Measurements from ENCODE around the gene GMDS. TPM values are rescaled to one million over a fixed set of nuclear protein-coding genes. Genes with fewer than 3 reads are reported as not detected.

The GMDS gene
- total and polyA plus RNA-seq, 2 of the 4 experiments (the other 2 are of a cell fraction) = 7.3 to 21.9 TPM

DNA sequence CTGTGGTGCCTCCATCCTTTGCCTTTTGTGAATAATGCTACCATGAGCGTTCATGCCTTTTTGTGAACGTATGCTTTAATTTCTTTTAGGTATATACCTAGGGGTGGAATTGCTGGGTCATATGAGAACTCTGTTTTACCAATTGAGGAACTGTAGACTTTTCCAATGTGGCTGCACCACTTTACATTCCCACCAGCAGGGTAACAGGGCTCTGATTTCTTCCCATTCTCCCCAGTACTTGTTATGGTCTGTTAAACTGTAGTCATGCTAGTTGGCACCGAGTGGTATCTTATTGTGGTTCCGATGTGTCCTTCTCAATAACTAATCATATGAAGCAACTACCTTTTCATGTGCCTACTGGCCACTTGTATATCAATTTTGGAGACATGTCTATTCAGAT, 312.1 kb downstream of the GMDS start:
- Histone ChIP-seq H3K23ac (ENCODE audit: low read depth, low read length) (no peak overlapping the region), H3K4ac (ENCODE audit: low read depth, low read length) (no peak overlapping the region), H4K8ac (ENCODE audit: low read depth in 2 of 2, low read length in 2 of 2) (no peak overlapping the region), H3K4me3 (ENCODE audit: insufficient read depth, low read depth, low read length) (no peak overlapping the region), H3K9ac (ENCODE audit: low read depth, low read length) (no peak overlapping the region), H3K9me1 (ENCODE audit: insufficient read depth, low read length) (peaks cover 3% of the 10 kb centered on the region; the same call in 1 of the 2 replicates), H2BK120ac (ENCODE audit: low read depth, low read length) (no peak overlapping the region), H3K9me3 (ENCODE audit: control insufficient read depth, insufficient read depth, low read length) (no peaks in the 10 kb centered on the region), H3K79me1 (ENCODE audit: low read depth in 1 of 2, low read length in 2 of 2) (no peaks in the 10 kb centered on the region), H3K4me1 (ENCODE audit: control insufficient read depth, insufficient read depth, low read length) (peaks cover 10% of the 10 kb centered on the region; the same call in 1 of the 2 replicates), H2AK5ac (ENCODE audit: low read depth, low read length) (no peak overlapping the region), H3K4me2 (ENCODE audit: low read depth, low read length) (no peak overlapping the region), H3K36me3 (ENCODE audit: control insufficient read depth, insufficient read depth, low read length) (peaks cover 3% of the 10 kb centered on the region; the same call in 1 of the 2 replicates), H4K5ac (ENCODE audit: low read depth, low read length) (no peak overlapping the region), H3K56ac (ENCODE audit: extremely low read depth, insufficient read depth, low read length) (no peak overlapping the region), H3K18ac (ENCODE audit: low read depth, low read length) (no peak overlapping the region), H4K91ac (ENCODE audit: insufficient read depth, low read depth, low read length) (no peak overlapping the region), H2AK9ac (replicated peaks; ENCODE audit: low read depth, low read length, poor library complexity) (no peak overlapping the region), H3K27ac (ENCODE audit: insufficient read depth, low read length) (no peak overlapping the region), H3K14ac (replicated peaks; ENCODE audit: low read depth, low read length) (no peak overlapping the region), H2AFZ (replicated peaks; ENCODE audit: low read length, poor library complexity) (no peak overlapping the region), H4K20me1 (ENCODE audit: insufficient read depth, low read length) (no peaks in the 10 kb centered on the region), H2BK5ac (ENCODE audit: low read depth, low read length, poor library complexity, severe bottlenecking) (no peak overlapping the region), H2BK20ac (ENCODE audit: low read depth, low read length) (no peak overlapping the region), H2BK15ac (ENCODE audit: low read depth, low read length) (no peak overlapping the region), H3K27me3 (ENCODE audit: control insufficient read depth, insufficient read depth, low read length) (no peaks in the 10 kb centered on the region)
- ATAC-seq (ENCODE audit: low read depth) (no peak), DNase-seq (no peak)
- intact Hi-C loops (cut with micrococcal nuclease) = no loop called here
- ChIA-PET POLR2A (ENCODE audit: unreplicated experiment) (no interaction called here), CTCF (no interaction called here)
- in situ Hi-C loops (cut with MboI; ENCODE audit: low sequenced_read_pairs) = no loop called here
- whole genome bisulfite sequencing, 2 experiments (ENCODE audit: extremely low coverage in 2 of 2, insufficient read length in 1 of 2) = 100% methylated on average over 2 of the region's 4 CpGs; no CpG with 5 or more reads in 1 of the 2 experiments
- TF ChIP-seq CEBPB (IDR thresholded peaks at IDR 0.05; ENCODE audit: low read depth, low read length) (no peak), RAD21 (IDR thresholded peaks at IDR 0.05; ENCODE audit: low read length) (no peak), BHLHE40 (IDR thresholded peaks at IDR 0.05; ENCODE audit: low read depth, low read length) (no peak), POLR2A (IDR thresholded peaks at IDR 0.05; ENCODE audit: low read depth, low read length) (no peak), MAFK (IDR thresholded peaks at IDR 0.05; ENCODE audit: low read depth, low read length) (no peak), SMC3 (IDR thresholded peaks at IDR 0.05; ENCODE audit: low read depth, low read length) (no peak)
- TF ChIP-seq, protein P1, sequence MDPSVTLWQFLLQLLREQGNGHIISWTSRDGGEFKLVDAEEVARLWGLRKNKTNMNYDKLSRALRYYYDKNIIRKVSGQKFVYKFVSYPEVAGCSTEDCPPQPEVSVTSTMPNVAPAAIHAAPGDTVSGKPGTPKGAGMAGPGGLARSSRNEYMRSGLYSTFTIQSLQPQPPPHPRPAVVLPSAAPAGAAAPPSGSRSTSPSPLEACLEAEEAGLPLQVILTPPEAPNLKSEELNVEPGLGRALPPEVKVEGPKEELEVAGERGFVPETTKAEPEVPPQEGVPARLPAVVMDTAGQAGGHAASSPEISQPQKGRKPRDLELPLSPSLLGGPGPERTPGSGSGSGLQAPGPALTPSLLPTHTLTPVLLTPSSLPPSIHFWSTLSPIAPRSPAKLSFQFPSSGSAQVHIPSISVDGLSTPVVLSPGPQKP (IDR thresholded peaks at IDR 0.05; ENCODE audit: borderline replicate concordance, low read depth, low read length) = no peak
- TF ChIP-seq, protein P2, sequence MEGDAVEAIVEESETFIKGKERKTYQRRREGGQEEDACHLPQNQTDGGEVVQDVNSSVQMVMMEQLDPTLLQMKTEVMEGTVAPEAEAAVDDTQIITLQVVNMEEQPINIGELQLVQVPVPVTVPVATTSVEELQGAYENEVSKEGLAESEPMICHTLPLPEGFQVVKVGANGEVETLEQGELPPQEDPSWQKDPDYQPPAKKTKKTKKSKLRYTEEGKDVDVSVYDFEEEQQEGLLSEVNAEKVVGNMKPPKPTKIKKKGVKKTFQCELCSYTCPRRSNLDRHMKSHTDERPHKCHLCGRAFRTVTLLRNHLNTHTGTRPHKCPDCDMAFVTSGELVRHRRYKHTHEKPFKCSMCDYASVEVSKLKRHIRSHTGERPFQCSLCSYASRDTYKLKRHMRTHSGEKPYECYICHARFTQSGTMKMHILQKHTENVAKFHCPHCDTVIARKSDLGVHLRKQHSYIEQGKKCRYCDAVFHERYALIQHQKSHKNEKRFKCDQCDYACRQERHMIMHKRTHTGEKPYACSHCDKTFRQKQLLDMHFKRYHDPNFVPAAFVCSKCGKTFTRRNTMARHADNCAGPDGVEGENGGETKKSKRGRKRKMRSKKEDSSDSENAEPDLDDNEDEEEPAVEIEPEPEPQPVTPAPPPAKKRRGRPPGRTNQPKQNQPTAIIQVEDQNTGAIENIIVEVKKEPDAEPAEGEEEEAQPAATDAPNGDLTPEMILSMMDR (conservative IDR thresholded peaks at IDR 0.05; ENCODE audit: low read depth, low read length) = no peak
- dilution Hi-C loops (cut with HindIII; ENCODE audit: low sequenced_read_pairs, unreplicated experiment) = no loop called here
- no TSS peak for BruUV-seq (replicated peaks)
